ENCODE results near the gene ANO10. TPM values are rescaled to one million over a fixed set of nuclear protein-coding genes. Genes with fewer than 3 reads are reported as not detected.

ANO10 gene
- total and polyA plus RNA-seq, 2 of the 8 experiments (the other 6 are each of a cell fraction or from before 2014, with no cell fraction given): 38.0 to 53.2 TPM

DNA sequence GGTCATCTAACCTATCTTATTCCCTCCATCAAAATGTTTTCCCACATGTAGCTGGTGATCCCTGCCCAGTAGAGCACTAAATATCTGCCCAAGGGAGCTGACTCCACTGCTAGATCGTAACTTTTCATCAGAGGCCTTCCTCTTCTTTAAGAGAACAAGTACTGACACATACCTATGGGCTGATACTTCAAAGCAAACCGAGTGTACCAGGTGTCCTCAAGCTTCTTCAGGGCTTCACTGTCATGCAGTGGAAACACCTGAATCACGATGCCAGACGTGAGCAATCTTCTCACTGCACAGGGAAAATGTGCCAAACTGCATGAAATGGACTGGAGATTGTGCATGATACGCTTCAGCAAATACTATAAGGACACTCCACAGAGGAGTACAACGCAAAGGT is 41.6 kb downstream of the ANO10 start:
- Histone ChIP-seq H3K9me3 (ENCODE audit: insufficient read depth in 2 of 2, low read depth in 1 of 2, low read length in 1 of 2) (no peaks in the 10 kb centered on the region), H3K4me2 (ENCODE audit: insufficient read depth in 1 of 2, low read depth in 2 of 2, low read length in 2 of 2) (no peak overlapping the region), H3K27me3 (replicated peaks in 1 of 4; ENCODE audit: control insufficient read depth in 3 of 4, extremely low read depth in 1 of 4, insufficient read depth in 3 of 4, low read length in 3 of 4) (no peaks in the 10 kb centered on the region), H4K8ac (ENCODE audit: extremely low read depth, insufficient read depth, low read length) (no peak overlapping the region), H3K23ac (ENCODE audit: insufficient read length) (no peak overlapping the region), H2BK20ac (ENCODE audit: low read length) (no peak overlapping the region), H2BK15ac (ENCODE audit: low read length) (no peak overlapping the region), H3K18ac (ENCODE audit: extremely low read depth, low read length) (no peak overlapping the region), H3K4me3 (ENCODE audit: extremely low read depth in 1 of 4, insufficient read depth in 2 of 4, low read depth in 3 of 4, low read length in 4 of 4) (no peak overlapping the region), H4K20me1 (replicated peaks in 1 of 2; ENCODE audit: control insufficient read depth in 1 of 2, insufficient read depth in 2 of 2, low read length in 2 of 2) (peaks cover 0 to 1% of the 10 kb centered on the region in 2 experiments), H3K23me2 (ENCODE audit: low read depth, low read length) (no peaks in the 10 kb centered on the region), H4K5ac (ENCODE audit: insufficient read length, low read depth, low read length) (no peak overlapping the region), H3K56ac (replicated peaks; ENCODE audit: insufficient read length, low read depth, low read length) (no peak overlapping the region), H2AK5ac (ENCODE audit: low read depth, low read length) (no peak overlapping the region), H2AFZ (ENCODE audit: low read length) (no peak overlapping the region), H2BK12ac (ENCODE audit: low read depth, low read length) (no peak overlapping the region), H3K9ac (replicated peaks in 1 of 4; ENCODE audit: extremely low read depth in 1 of 4, low read depth in 3 of 4, low read length in 3 of 4) (no peak overlapping the region), H3K79me1 (ENCODE audit: low read depth, low read length) (no peaks in the 10 kb centered on the region), H3K27ac (ENCODE audit: low read depth, low read length) (no peak overlapping the region), H3K4me1 (replicated peaks in 1 of 4; ENCODE audit: control insufficient read depth in 3 of 4, insufficient read depth in 4 of 4, low read length in 3 of 4) (0 out of 7 replicates have a peak, but pooled peaks cover 0 to 4% (median 0%) of the 10 kb centered on the region in 4 experiments), H3K4ac (replicated peaks; ENCODE audit: insufficient read length, low read depth, low read length) (no peak overlapping the region), H3K14ac (ENCODE audit: insufficient read length) (no peak overlapping the region), H3K36me3 (ENCODE audit: control insufficient read depth in 2 of 4, insufficient read depth in 4 of 4, low read length in 3 of 4) (peaks cover 0 to 9% (median 2%) of the 10 kb centered on the region in 4 experiments; a peak in 3 of 8 replicates), H3K79me2 (ENCODE audit: control insufficient read depth in 1 of 2, insufficient read depth in 2 of 2, low read length in 2 of 2) (no peaks in the 10 kb centered on the region), H4K91ac (replicated peaks; ENCODE audit: insufficient read length, low read length) (no peak overlapping the region), H2BK5ac (ENCODE audit: low read depth, low read length) (no peak overlapping the region), H2BK120ac (replicated peaks; ENCODE audit: low read depth, low read length) (no peak overlapping the region)
- 91% methylated on average over 6 of the region's 6 CpGs; no CpG with 5 or more reads in 1 of the 2 experiments for WGBS, 2 experiments (ENCODE audit: extremely low coverage in 1 of 2, insufficient coverage in 1 of 2, insufficient read length in 1 of 2, insufficient replicate concordance in 2 of 2, low coverage in 1 of 2, low lambda C conversion rate in 2 of 2, missing lambda C conversion rate in 1 of 2)
- ChIA-PET POLR2A (ENCODE audit: partially characterized antibody) (no interaction called here), CTCF (ENCODE audit: partially characterized antibody) (no interaction called here)
- DNase-seq (ENCODE audit: low read depth in 1 of 2, low spot score in 2 of 2) (no peak), FAIRE-seq (no peak)

All from H1 (cell line).